Mucosa of descending colon (tissue), 3 donors: ENCODE measurements around the gene NRROS. TPM values are rescaled to one million over a fixed set of nuclear protein-coding genes. Genes with fewer than 3 reads are reported as not detected.
A peak's percentile ranks its signal among the peaks of the same experiment; 100 is the strongest.

ENCODE experiments used
- ATAC-seq: fragments of 200-7000 bp; cut with Tn5 transposase; one replicate; pipeline ENCODE4 v1.9.1; 2020; ENCODE audit warnings: mild to moderate bottlenecking, moderate library complexity
- DNase-seq, 3 donors: peaks; one replicate each; pipeline ENCODE4 v3.0.0-alpha.2; 2020
- H3K36me3 ChIP-seq: fragments of 200-600 bp; one replicate; pipeline ENCODE4 v1.8.0; 2021; ENCODE audit warnings: low read depth, mild to moderate bottlenecking
- H3K4me1 ChIP-seq: fragments of 200-600 bp; one replicate; pipeline ENCODE4 v1.8.0; 2021; ENCODE audit warnings: low read depth, mild to moderate bottlenecking
- H3K4me3 ChIP-seq: fragments of 200-600 bp; one replicate; pipeline ENCODE4 v1.8.0; 2021; ENCODE audit warnings: mild to moderate bottlenecking
- H3K9me3 ChIP-seq: fragments of 200-600 bp; one replicate; pipeline ENCODE4 v1.8.0; 2021; ENCODE audit warnings: mild to moderate bottlenecking
- intact Hi-C, 2 donors: fragments of 100-400 bp; cut with DNase I in 1 of 2; cut with micrococcal nuclease in 1 of 2; formaldehyde crosslinking; loops; one replicate each; pipeline versions ENCODE4 v1.11.0 to v1.11.1; 2022; cut with DNase I, micrococcal nuclease
- total RNA-seq, 3 donors: library from RNA; stranded (reverse); fragmentation: NEBNext Ultra II Directional in 2 of 3; extraction: Animal tissue kit (Norgen Biotek cat#: 25700) in 2 of 3; gene quantifications; one replicate each; pipeline versions ENCODE4 v1.2.1 to v1.2.4, GENCODE V29; 2021 to 2023
- TF ChIP-seq, protein P1 (sequence below): fragments of 200-600 bp; IDR thresholded peaks from one replicate; pipeline ENCODE4 v1.8.0; 2022; ENCODE audit warnings: antibody characterized with exemption, mild to moderate bottlenecking
- donor health status: DM: no; HTN: no; CAD: no; lungs with moderate emphysema.
- donor health status: DM: no; HTN: no; CAD: no.
- donor health status: DM: no; HTN: yes; CAD: no.

Gene NRROS
- total RNA-seq, 3 donors from 2014 or later: 1.1 to 6.0 (median 5.4) TPM

DNA sequence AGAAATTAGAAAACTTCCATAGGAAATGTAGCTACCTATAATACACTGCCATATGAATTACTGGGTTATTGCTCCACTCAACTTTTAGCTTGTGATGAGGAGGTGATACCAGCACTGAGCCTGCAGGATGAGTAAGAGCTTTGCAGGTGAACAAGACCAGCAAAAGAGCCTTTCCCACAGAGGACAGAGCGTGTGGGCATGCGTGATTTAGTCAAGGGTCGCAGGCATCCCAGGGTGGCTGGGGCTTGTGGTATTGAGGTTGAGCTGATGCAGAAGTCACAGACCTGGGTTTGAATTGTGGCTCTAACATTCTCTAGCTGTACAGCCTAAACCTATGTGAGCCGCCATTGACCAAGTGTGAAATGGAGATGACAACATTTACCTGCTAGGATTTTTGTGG lies 5.6 kb downstream of the NRROS start:
- no peaks in the 10 kb centered on the region for H3K4me1 ChIP-seq
- H3K36me3 ChIP-seq: no peaks in the 10 kb centered on the region
- H3K4me3 ChIP-seq: no peak overlapping the region
- TF ChIP-seq, protein P1, sequence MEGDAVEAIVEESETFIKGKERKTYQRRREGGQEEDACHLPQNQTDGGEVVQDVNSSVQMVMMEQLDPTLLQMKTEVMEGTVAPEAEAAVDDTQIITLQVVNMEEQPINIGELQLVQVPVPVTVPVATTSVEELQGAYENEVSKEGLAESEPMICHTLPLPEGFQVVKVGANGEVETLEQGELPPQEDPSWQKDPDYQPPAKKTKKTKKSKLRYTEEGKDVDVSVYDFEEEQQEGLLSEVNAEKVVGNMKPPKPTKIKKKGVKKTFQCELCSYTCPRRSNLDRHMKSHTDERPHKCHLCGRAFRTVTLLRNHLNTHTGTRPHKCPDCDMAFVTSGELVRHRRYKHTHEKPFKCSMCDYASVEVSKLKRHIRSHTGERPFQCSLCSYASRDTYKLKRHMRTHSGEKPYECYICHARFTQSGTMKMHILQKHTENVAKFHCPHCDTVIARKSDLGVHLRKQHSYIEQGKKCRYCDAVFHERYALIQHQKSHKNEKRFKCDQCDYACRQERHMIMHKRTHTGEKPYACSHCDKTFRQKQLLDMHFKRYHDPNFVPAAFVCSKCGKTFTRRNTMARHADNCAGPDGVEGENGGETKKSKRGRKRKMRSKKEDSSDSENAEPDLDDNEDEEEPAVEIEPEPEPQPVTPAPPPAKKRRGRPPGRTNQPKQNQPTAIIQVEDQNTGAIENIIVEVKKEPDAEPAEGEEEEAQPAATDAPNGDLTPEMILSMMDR: no peak
- intact Hi-C loops: no loop called here
- ATAC-seq (no peak), DNase-seq (no peak)
- no peaks in the 10 kb centered on the region for H3K9me3 ChIP-seq

DNA sequence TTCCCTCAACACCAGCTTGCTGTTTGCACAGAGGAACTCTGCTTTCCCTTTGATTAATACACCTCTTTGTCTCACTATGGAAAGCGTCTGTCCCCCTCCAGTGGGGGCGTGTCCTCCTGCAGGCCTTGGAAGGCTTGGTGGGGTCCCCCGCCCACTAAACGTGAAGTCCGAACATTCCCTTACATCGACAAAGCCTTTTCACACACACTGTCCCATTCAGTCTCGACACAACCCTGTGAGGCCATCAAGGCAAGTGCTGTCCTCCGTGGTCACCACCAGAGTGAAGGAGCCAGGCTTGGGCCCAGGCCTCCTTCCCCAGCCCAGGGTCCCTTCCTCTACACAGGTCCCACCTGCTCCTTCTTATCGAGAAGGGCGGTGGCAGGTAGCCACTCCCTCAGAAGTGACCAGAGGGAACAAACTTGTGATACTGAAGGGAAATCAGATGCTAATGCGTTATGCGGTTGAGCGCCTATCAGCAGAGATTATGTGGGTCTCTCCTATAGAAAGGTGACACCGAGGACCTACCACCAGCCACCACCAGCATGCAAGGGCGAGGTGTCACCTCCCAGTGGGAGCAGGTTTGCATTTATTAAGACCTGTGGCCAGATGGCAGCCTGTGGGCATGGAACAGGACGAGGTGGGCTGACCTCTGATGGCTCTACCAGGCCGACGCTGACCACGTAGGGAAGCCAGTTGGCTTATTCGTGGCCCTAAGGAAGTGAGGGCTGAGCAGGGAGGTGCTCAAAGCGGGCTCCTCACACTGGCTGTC lies 6.6 kb downstream of the NRROS start:
- intact Hi-C loops: no loop called here
- DNase-seq (no peak), ATAC-seq (no peak)
- Histone ChIP-seq H3K4me3 (no peak overlapping the region), H3K9me3 (no peaks in the 10 kb centered on the region), H3K4me1 (no peaks in the 10 kb centered on the region), H3K36me3 (no peaks in the 10 kb centered on the region)
- TF ChIP-seq, protein P1: no peak

DNA sequence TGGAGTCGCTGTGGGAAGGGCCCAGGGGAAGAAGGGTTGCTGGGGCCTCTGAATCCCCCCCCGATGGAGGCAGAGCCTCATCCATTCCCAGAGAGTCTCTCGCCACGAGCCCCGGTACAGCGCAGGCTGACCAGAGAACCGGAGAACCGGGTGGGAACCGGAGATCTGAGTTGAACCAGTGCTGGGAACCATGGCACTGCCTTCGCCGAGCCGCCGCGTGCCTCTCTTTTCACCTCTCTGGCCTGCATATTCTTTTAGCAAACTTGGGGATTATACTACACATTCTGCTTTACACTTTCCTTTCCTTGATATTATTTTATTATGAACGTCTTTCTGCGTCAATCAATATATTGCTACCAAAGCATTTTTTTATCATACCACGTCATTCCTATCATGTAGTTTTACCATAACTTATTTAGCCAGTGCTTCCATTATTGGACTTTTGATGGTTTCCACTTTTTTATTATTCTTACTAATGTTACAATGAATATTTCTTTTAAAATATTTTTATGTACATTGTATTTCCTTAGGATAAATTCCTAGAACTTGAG lies 7.2 kb downstream of the NRROS start:
- Histone ChIP-seq H3K9me3 (no peaks in the 10 kb centered on the region), H3K36me3 (no peaks in the 10 kb centered on the region), H3K4me3 (no peak overlapping the region), H3K4me1 (no peaks in the 10 kb centered on the region)
- TF ChIP-seq, protein P1: no peak
- intact Hi-C loops: no loop called here
- no peak for ATAC-seq
- no peak for DNase-seq

DNA sequence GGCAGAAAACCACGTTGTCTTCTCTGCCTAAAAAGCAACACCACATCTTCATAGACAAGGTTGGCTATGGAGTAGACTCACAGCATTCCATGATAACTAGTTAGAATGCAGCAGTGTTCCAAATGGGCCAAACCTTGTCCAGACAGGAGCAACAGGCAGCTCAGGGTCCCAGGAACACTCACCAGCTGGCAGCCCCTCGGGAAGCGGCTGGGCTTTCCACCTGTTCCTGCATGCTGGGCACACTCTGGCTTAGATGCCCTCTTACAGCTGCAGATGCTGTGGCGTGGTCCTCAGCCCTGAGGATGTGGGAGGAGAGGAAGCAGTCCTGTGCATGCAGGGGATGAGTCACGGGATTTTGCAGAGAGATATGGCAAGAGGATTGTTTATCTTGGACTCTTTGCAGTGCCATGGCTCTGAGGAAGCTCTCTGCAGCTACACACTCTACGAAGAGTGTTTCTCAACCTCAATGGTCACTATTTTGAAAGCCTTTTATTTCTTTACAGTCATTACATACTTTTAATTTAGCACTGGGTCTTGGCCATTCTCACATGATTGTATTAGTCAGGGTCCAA lies 11.3 kb downstream of the NRROS start:
- H3K4me3 ChIP-seq: no peak overlapping the region
- H3K4me1 ChIP-seq: no peaks in the 10 kb centered on the region
- no peak for DNase-seq
- peak; percentile 74 for ATAC-seq
- no peaks in the 10 kb centered on the region for H3K9me3 ChIP-seq
- H3K36me3 ChIP-seq: no peaks in the 10 kb centered on the region
- intact Hi-C loops: no loop called here
- TF ChIP-seq, protein P1: no peak

DNA sequence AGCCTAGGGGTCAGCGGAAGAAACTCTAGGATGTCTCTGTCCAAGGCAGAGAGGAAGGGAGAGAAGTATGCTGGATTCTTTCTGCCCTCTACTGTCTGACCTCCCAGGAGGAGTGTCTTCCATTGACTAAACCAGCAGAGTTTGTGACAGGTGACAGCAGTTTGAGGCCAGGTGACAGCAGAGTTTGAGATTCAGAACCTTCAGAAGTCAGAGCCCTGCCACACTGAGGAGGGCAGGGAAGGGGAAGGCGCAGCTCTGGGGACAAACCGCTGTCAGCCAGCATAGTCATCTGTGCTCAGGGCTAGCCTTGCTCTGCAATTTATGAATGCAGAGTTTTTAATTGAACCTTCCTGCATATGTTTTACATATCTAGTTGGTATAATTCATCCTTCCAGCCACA lies 12.3 kb downstream of the NRROS start:
- Histone ChIP-seq H3K36me3 (no peaks in the 10 kb centered on the region), H3K9me3 (no peaks in the 10 kb centered on the region), H3K4me1 (no peaks in the 10 kb centered on the region), H3K4me3 (no peak overlapping the region)
- intact Hi-C loops: no loop called here
- DNase-seq (no peak), ATAC-seq (no peak)
- TF ChIP-seq, protein P1: no peak
